Measurements from ENCODE around the gene NME4.
A peak's percentile ranks its signal among the peaks of the same experiment; 100 is the strongest.

NME4 gene

DNA sequence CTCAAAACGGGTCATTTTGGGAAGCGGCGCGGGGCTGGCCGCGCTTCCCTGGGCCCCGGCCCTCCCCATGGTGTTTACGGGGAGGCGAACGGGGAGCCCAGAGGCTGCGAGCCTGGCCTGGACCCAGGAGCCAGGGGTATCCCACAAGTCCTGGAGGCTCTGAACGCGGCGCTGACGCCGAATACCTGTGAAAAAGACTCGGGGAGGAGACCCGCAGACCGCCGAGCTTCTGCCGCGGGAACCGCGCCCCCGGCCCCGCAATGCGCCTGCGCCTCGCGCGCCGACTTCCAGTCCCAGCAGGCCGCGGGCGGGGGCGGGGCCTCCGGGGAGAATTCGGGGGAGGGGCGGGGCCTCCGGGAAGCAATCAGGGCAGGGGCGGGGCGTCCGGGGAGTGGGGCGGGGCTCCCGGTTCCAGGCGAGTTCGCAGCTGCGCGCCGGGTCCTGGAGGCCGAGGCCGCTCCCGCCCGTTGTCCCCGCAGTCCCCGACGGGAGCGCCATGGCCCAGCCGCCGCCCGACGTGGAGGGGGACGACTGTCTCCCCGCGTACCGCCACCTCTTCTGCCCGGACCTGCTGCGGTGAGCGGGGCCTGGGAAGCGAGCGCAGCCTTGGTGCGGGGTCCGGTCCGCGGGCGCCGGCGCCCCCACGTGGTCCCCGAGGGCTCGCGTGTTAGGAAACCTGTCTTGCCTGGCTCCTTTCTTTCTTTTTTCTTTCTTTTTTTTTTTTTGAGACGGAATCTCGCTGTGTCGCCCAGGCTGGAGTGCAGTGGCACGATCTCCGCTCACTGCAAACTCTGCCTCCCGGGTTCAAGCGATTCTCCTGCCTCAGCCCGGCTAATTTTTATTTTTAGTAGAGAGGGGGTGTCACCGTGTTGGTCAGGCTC lies 4.7 kb downstream of the NME4 start, which contains the start of gene DECR2:
Gene DECR2, plus strand, starts transcription at position 418 of the 881 bp plus-strand sequence. Its CDS starts 79 bp downstream, at position 497.
- DNase-seq (ENCODE audit: low read depth), result peak; percentile 74
- TF ChIP-seq, protein P1, sequence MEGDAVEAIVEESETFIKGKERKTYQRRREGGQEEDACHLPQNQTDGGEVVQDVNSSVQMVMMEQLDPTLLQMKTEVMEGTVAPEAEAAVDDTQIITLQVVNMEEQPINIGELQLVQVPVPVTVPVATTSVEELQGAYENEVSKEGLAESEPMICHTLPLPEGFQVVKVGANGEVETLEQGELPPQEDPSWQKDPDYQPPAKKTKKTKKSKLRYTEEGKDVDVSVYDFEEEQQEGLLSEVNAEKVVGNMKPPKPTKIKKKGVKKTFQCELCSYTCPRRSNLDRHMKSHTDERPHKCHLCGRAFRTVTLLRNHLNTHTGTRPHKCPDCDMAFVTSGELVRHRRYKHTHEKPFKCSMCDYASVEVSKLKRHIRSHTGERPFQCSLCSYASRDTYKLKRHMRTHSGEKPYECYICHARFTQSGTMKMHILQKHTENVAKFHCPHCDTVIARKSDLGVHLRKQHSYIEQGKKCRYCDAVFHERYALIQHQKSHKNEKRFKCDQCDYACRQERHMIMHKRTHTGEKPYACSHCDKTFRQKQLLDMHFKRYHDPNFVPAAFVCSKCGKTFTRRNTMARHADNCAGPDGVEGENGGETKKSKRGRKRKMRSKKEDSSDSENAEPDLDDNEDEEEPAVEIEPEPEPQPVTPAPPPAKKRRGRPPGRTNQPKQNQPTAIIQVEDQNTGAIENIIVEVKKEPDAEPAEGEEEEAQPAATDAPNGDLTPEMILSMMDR (IDR thresholded peaks at IDR 0.05; ENCODE audit: low read depth, low read length, missing control alignments), result peak; percentile 38

GRCh38 chr16:404971-405486 lies 8.0 kb downstream of the NME4 start:
- H3K4me3 ChIP-seq (ENCODE audit: low read depth, low read length), result no peak overlapping the region
- DNase-seq (ENCODE audit: low read depth), result no peak
- in situ Hi-C loops (cut with HindIII; ENCODE audit: low sequenced_read_pairs), result no loop called here
- TF ChIP-seq, protein P1 (IDR thresholded peaks at IDR 0.05; ENCODE audit: low read depth, low read length, missing control alignments), result no peak

More for the DNA sequence above, 4.7 kb downstream of the NME4 start, which contains the start of gene DECR2:
- in situ Hi-C loops (cut with HindIII; ENCODE audit: low sequenced_read_pairs), result no loop called here
- peak within 1 kb of the TSS; percentile 73 for H3K4me3 ChIP-seq (ENCODE audit: low read depth, low read length)

DNA sequence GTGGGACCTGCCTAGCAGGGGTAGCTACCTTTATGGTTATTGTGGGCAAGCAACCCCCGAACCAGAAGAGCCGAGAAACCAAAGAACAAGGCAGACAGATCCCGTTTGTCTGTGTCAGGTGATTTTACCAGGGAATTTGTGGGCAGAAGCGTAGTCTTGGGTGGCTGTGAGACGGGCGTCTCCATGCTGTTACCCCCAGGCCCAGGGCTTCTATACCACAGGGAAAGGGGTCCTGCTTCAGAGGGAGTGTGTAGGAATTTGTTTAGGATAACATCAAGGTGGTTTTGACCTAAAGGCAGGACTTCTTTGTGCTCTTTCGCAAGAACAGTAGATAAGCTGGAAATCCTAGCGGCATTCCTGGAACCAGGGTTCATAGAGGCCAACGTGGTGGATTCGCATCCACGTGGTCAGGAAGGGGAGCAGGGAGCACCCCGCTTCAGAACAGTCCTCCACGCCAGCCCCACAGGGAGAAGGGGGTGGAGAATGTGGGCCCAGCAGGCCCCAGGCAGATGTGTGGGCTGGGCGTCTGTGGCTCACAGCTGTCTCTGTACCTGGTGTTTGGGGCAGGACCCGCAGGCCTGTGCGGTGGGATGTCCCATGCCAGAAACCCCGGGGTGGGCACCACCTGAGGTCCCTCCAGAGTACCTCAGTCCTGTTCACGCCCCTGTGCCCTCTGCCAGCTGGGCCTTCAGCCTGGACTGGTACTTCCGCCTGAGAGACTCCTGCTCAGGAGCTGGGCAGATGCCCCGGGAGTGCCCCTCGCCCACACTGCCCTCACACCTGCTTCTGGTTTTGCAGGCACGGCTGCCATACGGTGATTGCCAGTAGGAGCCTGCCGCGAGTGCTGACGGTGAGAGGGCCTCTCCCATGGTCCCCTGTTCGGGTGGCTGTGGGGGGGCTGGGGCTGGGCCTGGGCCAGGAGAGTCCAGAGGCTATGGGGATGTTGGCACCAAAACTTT lies 8.8 kb downstream of the NME4 start:
- TF ChIP-seq, protein P1 (IDR thresholded peaks at IDR 0.05; ENCODE audit: low read depth, low read length, missing control alignments), result no peak
- no peak for DNase-seq (ENCODE audit: low read depth)
- in situ Hi-C loops (cut with HindIII; ENCODE audit: low sequenced_read_pairs), result no loop called here
- no peak overlapping the region for H3K4me3 ChIP-seq (ENCODE audit: low read depth, low read length)

DNA sequence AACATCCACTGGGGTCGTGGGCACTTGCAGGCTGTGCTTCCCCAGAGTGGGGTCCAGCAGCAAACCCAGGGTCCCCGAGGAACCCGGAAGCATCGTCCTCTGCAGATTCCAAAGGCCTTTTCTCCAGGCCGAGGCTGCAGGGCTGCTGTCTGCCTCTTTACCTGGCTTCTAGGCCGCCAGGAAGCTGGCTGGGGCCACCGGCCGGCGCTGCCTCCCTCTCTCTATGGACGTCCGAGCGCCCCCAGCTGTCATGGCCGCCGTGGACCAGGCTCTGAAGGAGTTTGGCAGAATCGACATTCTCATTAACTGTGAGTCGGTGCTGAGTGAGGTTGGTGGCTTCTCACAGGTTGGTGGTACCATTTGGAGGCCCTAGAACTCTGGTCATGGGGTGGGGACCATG lies 10.3 kb downstream of the NME4 start:
- H3K4me3 ChIP-seq (ENCODE audit: low read depth, low read length), result no peak overlapping the region
- no peak for DNase-seq (ENCODE audit: low read depth)
- in situ Hi-C loops (cut with HindIII; ENCODE audit: low sequenced_read_pairs), result no loop called here
- TF ChIP-seq, protein P1 (IDR thresholded peaks at IDR 0.05; ENCODE audit: low read depth, low read length, missing control alignments), result no peak

DNA sequence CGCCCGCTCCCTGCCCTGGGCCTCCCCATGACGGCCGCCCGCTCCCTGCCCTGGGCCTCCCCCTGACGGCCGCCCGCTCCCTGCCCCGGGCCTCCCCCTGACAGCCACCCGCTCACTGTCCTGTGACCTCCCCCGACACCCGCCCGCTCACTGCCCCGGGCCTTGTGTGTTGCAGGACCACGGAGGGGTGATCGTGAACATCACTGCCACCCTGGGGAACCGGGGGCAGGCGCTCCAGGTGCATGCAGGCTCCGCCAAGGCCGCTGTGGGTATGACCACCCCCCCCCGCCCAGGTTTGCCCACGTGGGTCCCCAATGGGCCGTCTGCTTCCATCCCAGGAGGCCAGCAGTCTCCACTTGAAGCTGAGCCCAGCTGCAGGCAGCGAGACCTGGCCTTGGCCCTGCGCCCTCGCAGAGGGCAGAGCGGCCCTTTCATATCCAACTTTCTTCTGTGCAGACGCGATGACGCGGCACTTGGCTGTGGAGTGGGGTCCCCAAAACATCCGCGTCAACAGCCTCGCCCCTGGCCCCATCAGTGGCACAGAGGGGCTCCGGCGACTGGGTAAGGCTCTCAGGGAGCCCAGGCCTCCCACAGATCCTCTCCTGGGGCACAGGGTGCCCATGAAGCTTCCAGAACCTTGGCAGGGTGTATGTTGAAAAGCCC lies 13.6 kb downstream of the NME4 start:
- no peak for DNase-seq (ENCODE audit: low read depth)
- TF ChIP-seq, protein P1 (IDR thresholded peaks at IDR 0.05; ENCODE audit: low read depth, low read length, missing control alignments), result no peak
- in situ Hi-C loops (cut with HindIII; ENCODE audit: low sequenced_read_pairs), result no loop called here
- H3K4me3 ChIP-seq (ENCODE audit: low read depth, low read length), result no peak overlapping the region

Measured in astrocyte of the cerebellum (primary cell).